A549 (cell line): ENCODE measurements around the gene PDE7B.

ENCODE experiments used
- BHLHE40 ChIP-seq: IDR thresholded peaks from 2 replicates; pipeline ENCODE4 v1.6.1; 2012; ENCODE audit warnings: low read depth, low read length, inconsistent platforms
- CEBPB ChIP-seq, 2 experiments: fragments of >200 bp in 1 of 2; sonication (Bioruptor Twin) in 1 of 2; formaldehyde crosslinking in 1 of 2; IDR thresholded peaks; 2 replicates each; pipeline ENCODE4 v1.6.1; 2012 to 2016
- CHD4 ChIP-seq: fragments of 200-600 bp; sonication (generic); IDR thresholded peaks from 2 replicates; pipeline ENCODE4 v1.6.1; 2016; ENCODE audit warnings: antibody characterized with exemption, mild to moderate bottlenecking, borderline replicate concordance
- CTCF ChIP-seq: fragments of >200 bp; sonication (Bioruptor Twin); formaldehyde crosslinking; IDR thresholded peaks from 3 replicates; pipeline ENCODE4 v1.5.1; 2016
- MAX ChIP-seq: IDR thresholded peaks from 2 replicates; pipeline ENCODE4 v1.6.1; 2012
- PHF8 ChIP-seq: fragments of 200-600 bp; sonication (generic); IDR thresholded peaks from 2 replicates; pipeline ENCODE4 v1.6.1; 2016; ENCODE audit warnings: low read depth, mild to moderate bottlenecking, antibody characterized with exemption, moderate library complexity, borderline replicate concordance
- RAD21 ChIP-seq, 2 experiments: fragments of >200 bp in 1 of 2; sonication (Bioruptor Twin) in 1 of 2; formaldehyde crosslinking in 1 of 2; IDR thresholded peaks in 1 of 2; conservative IDR thresholded peaks in 1 of 2; 2 replicates in 1 of 2; 3 replicates in 1 of 2; pipeline ENCODE4 v1.6.1; 2012 to 2018; ENCODE audit warnings: inconsistent platforms in 1 of 2

GRCh38 chr6:136157743-136158142, 306.2 kb downstream of the PDE7B start:
- TF ChIP-seq MAX (no peak), CHD4 (no peak), CEBPB (IDR thresholded peaks at IDR 0.05) (no peak), PHF8 (no peak), CTCF (no peak), BHLHE40 (no peak), RAD21 (conservative IDR thresholded peaks at IDR 0.05 in 1 of 2, IDR thresholded peaks at IDR 0.05 in 1 of 2) (no peak)
